Measurements from ENCODE around the gene FAM20C.
"Not testable (repeated sequence)": the region's sequence is repeated elsewhere in the genome, so short reads cannot be mapped to it uniquely, and the experiment has no call there.

Gene FAM20C

DNA sequence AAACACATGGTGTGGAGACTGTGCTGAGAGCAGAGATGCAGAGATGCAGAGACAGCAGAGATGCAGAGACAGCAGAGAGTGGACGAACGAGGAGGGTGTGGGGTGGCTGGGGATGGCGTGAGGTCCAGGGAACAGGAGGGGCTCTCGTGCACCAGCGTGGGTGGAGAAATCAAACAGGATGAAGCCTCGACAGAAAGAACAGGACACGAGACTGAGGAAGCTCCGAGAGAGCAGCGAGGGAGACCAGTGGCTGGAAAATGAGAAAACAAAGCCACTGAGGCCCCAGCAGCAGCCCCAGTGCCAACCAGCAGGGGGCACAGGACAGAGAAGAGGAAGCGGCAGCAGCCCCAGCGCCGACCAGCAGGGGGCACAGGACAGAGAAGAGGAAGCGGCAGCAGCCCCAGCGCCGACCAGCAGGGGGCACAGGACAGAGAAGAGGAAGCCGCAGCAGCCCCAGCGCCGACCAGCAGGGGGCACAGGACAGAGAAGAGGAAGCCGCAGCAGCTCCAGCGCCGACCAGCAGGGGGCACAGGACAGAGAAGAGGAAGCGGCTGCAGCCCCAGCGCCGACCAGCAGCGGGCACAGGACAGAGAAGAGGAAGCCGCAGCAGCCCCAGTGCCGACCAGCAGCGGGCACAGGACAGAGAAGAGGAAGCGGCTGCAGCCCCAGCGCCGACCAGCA, 70.4 kb downstream of the FAM20C start:
- not testable (repeated sequence) for H3K4me3 ChIP-seq (ENCODE audit: low read depth in 1 of 5, low read length in 5 of 5); H3K27me3 ChIP-seq (ENCODE audit: control insufficient read depth in 5 of 5, insufficient read depth in 4 of 5, low read length in 5 of 5); H3K27ac ChIP-seq (ENCODE audit: low read depth, low read length); H3K4me1 ChIP-seq (ENCODE audit: control insufficient read depth in 5 of 5, insufficient read depth in 5 of 5, low read length in 5 of 5); H3K9ac ChIP-seq (ENCODE audit: low read length in 5 of 5); H3K9me3 ChIP-seq (ENCODE audit: control insufficient read depth in 5 of 5, low read length in 5 of 5)
- peaks cover 0 to 38% (median 31%) of the 10 kb centered on the region in 5 donors for H3K36me3 ChIP-seq (ENCODE audit: control insufficient read depth in 5 of 5, insufficient read depth in 5 of 5, low read length in 5 of 5)

DNA sequence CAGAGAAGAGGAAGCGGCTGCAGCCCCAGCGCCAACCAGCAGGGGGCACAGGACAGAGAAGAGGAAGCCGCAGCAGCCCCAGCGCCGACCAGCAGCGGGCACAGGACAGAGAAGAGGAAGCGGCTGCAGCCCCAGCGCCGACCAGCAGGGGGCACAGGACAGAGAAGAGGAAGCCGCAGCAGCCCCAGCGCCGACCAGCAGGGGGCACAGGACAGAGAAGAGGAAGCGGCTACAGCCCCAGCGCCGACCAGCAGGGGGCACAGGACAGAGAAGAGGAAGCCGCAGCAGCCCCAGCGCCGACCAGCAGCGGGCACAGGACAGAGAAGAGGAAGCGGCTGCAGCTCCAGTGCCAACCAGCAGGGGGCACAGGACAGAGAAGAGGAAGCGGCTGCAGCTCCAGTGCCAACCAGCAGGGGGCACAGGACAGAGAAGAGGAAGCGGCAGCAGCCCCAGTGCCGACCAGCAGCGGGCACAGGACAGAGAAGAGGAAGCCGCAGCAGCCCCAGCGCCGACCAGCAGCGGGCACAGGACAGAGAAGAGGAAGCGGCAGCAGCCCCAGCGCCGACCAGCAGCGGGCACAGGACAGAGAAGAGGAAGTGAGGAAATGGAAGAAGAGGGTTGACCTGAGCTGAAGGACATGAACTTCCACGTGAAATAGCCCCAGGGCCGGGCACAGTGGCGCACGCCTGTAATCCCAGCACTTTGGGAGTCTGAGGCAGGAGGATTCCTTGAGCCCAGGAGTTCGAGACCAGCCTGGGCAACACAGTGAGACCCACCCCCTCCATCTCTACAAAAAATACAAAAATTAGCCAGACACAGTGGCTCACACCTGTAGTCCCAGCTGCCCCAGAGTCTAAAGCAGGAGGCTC, 71.3 kb downstream of the FAM20C start:
- not testable (repeated sequence) for H3K4me3 ChIP-seq (ENCODE audit: low read depth in 1 of 5, low read length in 5 of 5); H3K27me3 ChIP-seq (ENCODE audit: control insufficient read depth in 5 of 5, insufficient read depth in 4 of 5, low read length in 5 of 5); H3K27ac ChIP-seq (ENCODE audit: low read depth, low read length); H3K4me1 ChIP-seq (ENCODE audit: control insufficient read depth in 5 of 5, insufficient read depth in 5 of 5, low read length in 5 of 5); H3K9ac ChIP-seq (ENCODE audit: low read length in 5 of 5); H3K9me3 ChIP-seq (ENCODE audit: control insufficient read depth in 5 of 5, low read length in 5 of 5)
- peaks cover 0 to 29% (median 26%) of the 10 kb centered on the region in 5 donors for H3K36me3 ChIP-seq (ENCODE audit: control insufficient read depth in 5 of 5, insufficient read depth in 5 of 5, low read length in 5 of 5)

DNA sequence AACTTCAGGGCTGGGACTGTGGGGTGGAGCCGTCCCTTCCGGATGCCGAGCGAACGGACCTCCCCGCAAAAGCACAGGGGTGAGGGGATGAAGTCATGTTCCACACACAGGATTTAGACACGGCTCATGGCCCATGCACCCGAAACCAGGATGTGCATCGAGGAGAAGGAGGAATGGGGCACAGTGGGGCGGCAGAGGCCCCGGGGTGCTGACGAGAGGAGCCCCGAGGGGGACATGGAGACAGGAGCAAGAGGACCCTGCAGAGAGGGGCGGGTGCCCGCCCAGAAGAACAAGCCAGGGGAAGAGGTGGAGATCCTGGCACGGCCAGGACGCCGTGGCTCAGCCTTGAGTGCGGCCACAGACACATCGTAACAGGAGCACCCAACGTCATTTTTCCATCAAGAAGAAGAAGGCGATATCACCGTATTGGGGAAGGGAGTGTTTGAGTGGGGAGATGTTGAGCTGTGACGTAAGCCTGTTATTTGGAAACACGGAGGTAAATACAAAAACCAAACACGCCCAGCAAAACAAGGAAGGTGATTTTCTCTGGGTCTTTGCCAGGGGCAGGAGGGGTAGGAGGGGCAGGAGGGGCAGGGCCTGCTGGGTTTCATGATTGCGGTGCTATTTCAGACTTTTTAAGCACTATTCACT, 72.3 kb downstream of the FAM20C start:
- H3K9ac ChIP-seq (ENCODE audit: low read length in 5 of 5), result no peak overlapping the region
- H3K27ac ChIP-seq (ENCODE audit: low read depth, low read length), result no peak overlapping the region

DNA sequence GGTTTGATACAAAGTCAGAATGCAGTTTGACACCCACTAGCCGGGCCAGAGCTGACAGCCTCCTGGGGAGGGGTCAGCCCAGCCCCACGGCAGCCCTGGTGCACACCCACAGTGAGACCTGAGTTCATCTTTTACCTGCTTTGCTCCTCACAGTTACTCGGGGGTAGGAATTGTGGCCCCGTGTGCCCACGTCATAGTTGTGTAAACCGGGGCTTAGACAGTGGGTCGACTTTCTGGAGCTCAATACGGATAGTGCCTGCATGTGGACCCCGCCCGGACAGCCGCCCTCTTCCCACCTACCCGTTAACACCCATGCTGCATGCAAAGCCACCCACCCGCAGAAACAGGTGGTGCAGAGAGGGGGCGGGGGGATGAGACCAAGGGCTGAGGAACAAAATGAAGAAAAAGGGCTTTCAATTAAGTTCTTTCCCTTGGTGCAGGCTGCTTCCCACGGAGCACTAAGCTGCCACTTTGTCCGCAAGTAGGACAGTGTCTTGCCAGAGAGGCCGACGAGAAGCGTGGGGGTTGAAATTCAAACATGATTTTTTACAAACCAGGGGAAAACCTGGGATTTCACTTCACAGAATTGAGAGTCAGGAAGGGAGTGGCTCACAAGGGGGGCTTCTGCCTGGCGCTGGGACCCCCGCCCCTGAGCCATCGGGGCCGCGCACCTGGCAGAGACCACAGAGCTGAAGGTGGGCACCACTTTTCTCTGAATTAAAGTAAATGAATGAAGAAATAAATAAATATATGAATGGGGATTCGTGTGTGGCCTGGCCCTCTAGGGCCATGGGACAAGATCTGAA, 73.0 kb downstream of the FAM20C start:
- Histone ChIP-seq H3K4me3 (ENCODE audit: low read depth in 1 of 5, low read length in 5 of 5) (no peak overlapping the region), H3K9me3 (ENCODE audit: control insufficient read depth in 5 of 5, low read length in 5 of 5) (peaks cover 0 to 9% (median 6%) of the 10 kb centered on the region in 5 donors), H3K36me3 (ENCODE audit: control insufficient read depth in 5 of 5, insufficient read depth in 5 of 5, low read length in 5 of 5) (peaks cover 0 to 13% (median 10%) of the 10 kb centered on the region in 5 donors), H3K27ac (ENCODE audit: low read depth, low read length) (no peak overlapping the region), H3K27me3 (ENCODE audit: control insufficient read depth in 5 of 5, insufficient read depth in 4 of 5, low read length in 5 of 5) (peaks cover 0 to 2% (median 2%) of the 10 kb centered on the region in 5 donors), H3K4me1 (ENCODE audit: control insufficient read depth in 5 of 5, insufficient read depth in 5 of 5, low read length in 5 of 5) (peaks cover 0 to 2% (median 0%) of the 10 kb centered on the region in 5 donors), H3K9ac (ENCODE audit: low read length in 5 of 5) (no peak overlapping the region)

More for the DNA sequence above, 72.3 kb downstream of the FAM20C start:
- H3K9me3 ChIP-seq (ENCODE audit: control insufficient read depth in 5 of 5, low read length in 5 of 5), result peaks cover 0 to 9% (median 6%) of the 10 kb centered on the region in 5 donors
- H3K4me3 ChIP-seq (ENCODE audit: low read depth in 1 of 5, low read length in 5 of 5), result no peak overlapping the region
- peaks cover 0 to 20% (median 17%) of the 10 kb centered on the region in 5 donors for H3K36me3 ChIP-seq (ENCODE audit: control insufficient read depth in 5 of 5, insufficient read depth in 5 of 5, low read length in 5 of 5)
- peaks cover 0 to 2% (median 2%) of the 10 kb centered on the region in 5 donors for H3K27me3 ChIP-seq (ENCODE audit: control insufficient read depth in 5 of 5, insufficient read depth in 4 of 5, low read length in 5 of 5)
- peaks cover 0 to 2% (median 0%) of the 10 kb centered on the region in 5 donors for H3K4me1 ChIP-seq (ENCODE audit: control insufficient read depth in 5 of 5, insufficient read depth in 5 of 5, low read length in 5 of 5)

DNA sequence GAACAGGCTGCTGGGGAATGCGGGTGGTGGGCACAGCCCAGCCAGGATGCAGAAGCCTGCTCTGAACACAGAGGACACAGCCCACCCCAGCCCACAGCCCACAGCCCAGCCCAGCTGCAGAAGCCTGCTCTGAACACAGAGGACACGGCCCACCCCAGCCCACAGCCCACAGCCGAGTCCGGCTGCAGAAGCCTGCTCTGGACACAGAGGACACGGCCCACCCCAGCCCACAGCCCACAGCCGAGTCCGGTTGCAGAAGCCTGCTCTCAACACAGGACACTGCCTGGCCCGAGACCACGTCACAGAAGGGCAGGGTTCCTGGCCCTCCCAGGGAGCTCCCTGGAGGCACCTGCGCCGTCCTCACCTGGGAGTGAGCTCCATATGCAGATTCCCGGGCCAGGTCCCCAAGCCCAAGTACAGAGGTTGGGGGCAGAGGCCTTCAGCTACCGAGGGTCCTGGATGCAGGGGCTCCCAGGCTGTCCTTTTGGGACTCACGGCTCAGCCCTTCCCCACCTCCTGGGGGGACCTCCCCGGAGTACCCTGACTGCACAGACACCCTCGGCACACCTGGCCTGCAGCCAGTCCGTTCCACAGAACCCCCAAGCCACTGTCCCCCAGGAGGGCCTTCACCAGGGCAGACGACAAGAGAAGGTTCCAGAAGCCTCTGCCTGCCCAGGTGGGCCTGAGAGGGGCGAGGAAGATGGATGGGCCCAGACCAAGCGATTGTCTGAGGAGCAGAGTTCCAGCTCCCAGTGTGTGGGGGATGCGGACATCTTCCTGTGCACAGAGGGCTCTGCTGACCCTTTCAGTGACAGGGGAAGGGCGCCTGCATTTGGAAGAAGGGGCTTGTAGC, 73.9 kb downstream of the FAM20C start:
- no peak overlapping the region for H3K27ac ChIP-seq (ENCODE audit: low read depth, low read length)

DNA sequence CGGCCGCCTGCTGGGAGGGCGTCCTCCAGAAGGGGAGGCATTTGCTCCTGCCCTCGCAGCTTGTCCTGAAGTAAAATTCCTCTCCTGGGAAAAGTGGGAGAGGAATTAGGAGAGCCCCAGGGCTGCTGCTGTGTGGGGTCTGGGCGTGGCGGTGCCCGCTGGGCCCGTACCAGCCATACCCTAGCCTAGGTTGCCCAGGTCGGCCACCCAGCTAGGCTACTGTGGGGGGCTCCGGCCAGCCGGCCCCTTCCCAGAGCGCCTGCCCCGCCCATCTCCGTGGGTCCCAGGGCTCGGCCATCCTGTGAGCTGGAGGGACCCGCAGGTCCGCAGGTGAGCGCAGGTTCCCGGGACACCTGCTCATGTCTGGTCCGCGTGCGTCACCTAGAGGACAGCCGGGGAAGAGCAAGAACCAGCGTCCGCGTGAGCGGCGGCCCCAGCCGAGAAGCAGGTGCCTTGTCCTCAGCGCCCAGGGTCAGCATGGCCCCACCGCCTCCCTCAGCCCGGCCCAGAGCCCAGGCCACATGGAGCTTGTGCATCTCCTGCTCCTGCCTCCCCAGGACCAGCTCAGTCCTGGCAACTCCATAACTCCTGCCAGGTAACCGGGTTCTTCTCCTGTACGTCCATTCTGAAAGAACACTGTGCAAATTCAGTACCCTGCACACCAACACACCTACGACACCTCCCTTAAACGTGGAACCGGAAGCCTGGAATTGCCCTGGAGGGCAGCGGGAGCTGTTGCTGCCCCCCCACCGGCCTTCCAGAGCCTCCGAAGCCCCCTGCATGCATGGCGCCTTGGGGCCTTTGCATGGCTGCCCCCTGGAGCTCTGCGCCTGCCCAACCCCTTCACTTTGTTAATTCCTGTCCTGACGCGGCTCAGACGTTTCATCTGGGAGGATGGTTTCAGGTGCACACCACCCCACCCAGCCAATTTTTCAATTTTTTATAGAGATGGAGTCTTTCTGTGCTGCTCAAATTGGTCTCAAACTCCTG, 74.8 kb downstream of the FAM20C start:
- Histone ChIP-seq H3K27ac (ENCODE audit: low read depth, low read length) (no peak overlapping the region), H3K9ac (ENCODE audit: low read length in 5 of 5) (no peak overlapping the region), H3K4me1 (ENCODE audit: control insufficient read depth in 5 of 5, insufficient read depth in 5 of 5, low read length in 5 of 5) (peaks cover 0 to 2% (median 0%) of the 10 kb centered on the region in 5 donors), H3K36me3 (ENCODE audit: control insufficient read depth in 5 of 5, insufficient read depth in 5 of 5, low read length in 5 of 5) (no peaks in the 10 kb centered on the region), H3K4me3 (ENCODE audit: low read depth in 1 of 5, low read length in 5 of 5) (no peak overlapping the region), H3K27me3 (ENCODE audit: control insufficient read depth in 5 of 5, insufficient read depth in 4 of 5, low read length in 5 of 5) (peaks cover 0 to 2% (median 2%) of the 10 kb centered on the region in 5 donors), H3K9me3 (ENCODE audit: control insufficient read depth in 5 of 5, low read length in 5 of 5) (peaks cover 0 to 9% (median 5%) of the 10 kb centered on the region in 5 donors)

More for the DNA sequence above, 73.9 kb downstream of the FAM20C start:
- peaks cover 0 to 2% (median 0%) of the 10 kb centered on the region in 5 donors for H3K4me1 ChIP-seq (ENCODE audit: control insufficient read depth in 5 of 5, insufficient read depth in 5 of 5, low read length in 5 of 5)
- H3K4me3 ChIP-seq (ENCODE audit: low read depth in 1 of 5, low read length in 5 of 5), result no peak overlapping the region
- H3K36me3 ChIP-seq (ENCODE audit: control insufficient read depth in 5 of 5, insufficient read depth in 5 of 5, low read length in 5 of 5), result peaks cover 0 to 4% (median 1%) of the 10 kb centered on the region in 5 donors
- peaks cover 0 to 9% (median 6%) of the 10 kb centered on the region in 5 donors for H3K9me3 ChIP-seq (ENCODE audit: control insufficient read depth in 5 of 5, low read length in 5 of 5)
- peaks cover 0 to 2% (median 2%) of the 10 kb centered on the region in 5 donors for H3K27me3 ChIP-seq (ENCODE audit: control insufficient read depth in 5 of 5, insufficient read depth in 4 of 5, low read length in 5 of 5)
- H3K9ac ChIP-seq (ENCODE audit: low read length in 5 of 5), result no peak overlapping the region

DNA sequence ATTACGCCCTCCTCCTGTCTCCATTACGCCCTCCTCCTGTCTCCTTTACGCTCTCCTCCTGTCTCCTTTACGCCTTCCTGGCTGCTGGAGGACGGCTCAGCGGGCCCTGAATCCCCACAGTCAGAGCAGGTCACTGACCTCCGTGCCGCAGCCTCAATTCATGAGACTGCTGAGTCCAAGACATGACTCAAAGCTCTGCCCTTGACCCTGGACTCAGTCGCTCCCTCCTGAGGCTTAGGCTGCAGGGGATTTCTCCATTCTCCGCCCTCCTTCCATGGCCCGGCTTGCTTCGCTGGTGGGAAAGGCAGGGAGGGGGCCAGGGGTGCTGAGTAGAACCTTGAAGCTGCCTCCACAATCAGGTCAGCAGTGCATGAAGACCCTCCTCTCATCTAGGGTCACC, 76.6 kb downstream of the FAM20C start:
- H3K27me3 ChIP-seq (ENCODE audit: control insufficient read depth in 5 of 5, insufficient read depth in 4 of 5, low read length in 5 of 5), result peaks cover 2 to 6% (median 2%) of the 10 kb centered on the region in 5 donors
- H3K27ac ChIP-seq (ENCODE audit: low read depth, low read length), result no peak overlapping the region
- H3K4me3 ChIP-seq (ENCODE audit: low read depth in 1 of 5, low read length in 5 of 5), result no peak overlapping the region

DNA sequence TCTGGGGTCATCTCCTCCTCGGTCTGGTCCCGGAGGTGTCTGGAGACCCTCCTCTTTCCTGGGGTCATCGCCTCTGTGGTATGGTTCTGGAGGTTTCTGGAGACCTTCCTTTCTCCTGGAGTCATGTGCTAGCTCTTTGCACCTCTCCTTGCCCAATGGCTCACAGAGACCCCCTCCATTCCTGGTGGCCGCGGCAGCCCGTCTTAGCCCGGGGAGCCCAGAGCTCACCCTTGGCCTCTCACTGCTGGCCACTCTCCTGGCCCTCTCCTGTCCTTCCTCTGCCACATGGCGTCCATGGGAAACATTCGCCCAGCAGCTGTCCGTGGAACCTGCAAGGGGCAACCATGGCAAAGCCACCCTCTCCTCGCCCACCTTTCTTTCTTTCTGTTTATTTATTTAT, 77.3 kb downstream of the FAM20C start:
- Histone ChIP-seq H3K36me3 (ENCODE audit: control insufficient read depth in 5 of 5, insufficient read depth in 5 of 5, low read length in 5 of 5) (no peaks in the 10 kb centered on the region), H3K27me3 (ENCODE audit: control insufficient read depth in 5 of 5, insufficient read depth in 4 of 5, low read length in 5 of 5) (peaks cover 2 to 6% (median 2%) of the 10 kb centered on the region in 5 donors), H3K4me1 (ENCODE audit: control insufficient read depth in 5 of 5, insufficient read depth in 5 of 5, low read length in 5 of 5) (no peaks in the 10 kb centered on the region), H3K9ac (ENCODE audit: low read length in 5 of 5) (no peak overlapping the region), H3K27ac (ENCODE audit: low read depth, low read length) (no peak overlapping the region), H3K4me3 (ENCODE audit: low read depth in 1 of 5, low read length in 5 of 5) (no peak overlapping the region), H3K9me3 (ENCODE audit: control insufficient read depth in 5 of 5, low read length in 5 of 5) (peaks cover 0 to 17% (median 12%) of the 10 kb centered on the region in 5 donors)

More for the DNA sequence above, 76.6 kb downstream of the FAM20C start:
- peaks cover 0 to 2% (median 0%) of the 10 kb centered on the region in 5 donors for H3K4me1 ChIP-seq (ENCODE audit: control insufficient read depth in 5 of 5, insufficient read depth in 5 of 5, low read length in 5 of 5)
- H3K36me3 ChIP-seq (ENCODE audit: control insufficient read depth in 5 of 5, insufficient read depth in 5 of 5, low read length in 5 of 5), result no peaks in the 10 kb centered on the region
- peaks cover 0 to 17% (median 12%) of the 10 kb centered on the region in 5 donors for H3K9me3 ChIP-seq (ENCODE audit: control insufficient read depth in 5 of 5, low read length in 5 of 5)
- no peak overlapping the region for H3K9ac ChIP-seq (ENCODE audit: low read length in 5 of 5)
